HepG2 (cell line): ENCODE measurements around the gene ADD2. TPM values are rescaled to one million over a fixed set of nuclear protein-coding genes. Genes with fewer than 3 reads are reported as not detected.
A peak's percentile ranks its signal among the peaks of the same experiment; 100 is the strongest.

Source experiments
- ATAC-seq: fragments of 200-7000 bp; cut with Tn5 transposase; 3 replicates; pipeline ENCODE4 v1.9.1; 2020; ENCODE audit warnings: mild to moderate bottlenecking, moderate library complexity
- BruUV-seq: library from RNA; stranded (reverse); fragments of 400-500 nt; replicated peaks from 2 replicates; lab custom pipeline; 2021; lab: Mats Ljungman, UMichigan
- CTCF ChIA-PET: fragments of 300-600 bp; formaldehyde crosslinking; extraction: SDS; loops from one replicate; lab custom pipeline; 2021; ENCODE audit warnings: low total read pairs, inconsistent platforms, low intra/inter-chr PET ratio; lab: Yijun Ruan, JAX
- POLR2A ChIA-PET: fragments of 350-600 bp; sonication (Branson Sonifier 250); formaldehyde crosslinking; loops from one replicate; lab custom pipeline; 2020; ENCODE audit warnings: antibody characterized with exemption, inconsistent platforms; lab: Yijun Ruan, JAX
- DNase-seq: peaks from one replicate; pipeline ENCODE4 v3.0.0-alpha.2; 2015; ENCODE audit warnings: low spot score
- FAIRE-seq: peaks from 3 replicates; lab custom pipeline; 2011; peaks lifted over from hg19 to GRCh38; lab: Jason Lieb, UNC
- H2AFZ ChIP-seq: one replicate; pipeline ENCODE4 v1.6.1; 2011; ENCODE audit warnings: low read length, inconsistent platforms
- H3K27ac ChIP-seq: fragments of 300-600 bp; 3 replicates; pipeline ENCODE4 v1.8.0; 2011; ENCODE audit warnings: mixed run types, mild to moderate bottlenecking, mixed read lengths, low read length, inconsistent platforms; ENCODE audit not compliant: insufficient read depth; ENCODE audit errors: extremely low read length
- H3K27me3 ChIP-seq, 2 experiments: fragments of 200-600 bp in 1 of 2; 2 replicates in 1 of 2; 3 replicates in 1 of 2; pipeline versions ENCODE4 v1.6.0 to v1.8.0; 2011; ENCODE audit warnings: low read length in 2 of 2, mild to moderate bottlenecking in 2 of 2, moderate library complexity in 2 of 2, inconsistent platforms in 1 of 2; ENCODE audit not compliant: insufficient read depth in 2 of 2, control insufficient read depth in 1 of 2
- H3K36me3 ChIP-seq, 2 experiments: fragments of 200-600 bp in 1 of 2; replicated peaks in 1 of 2; 2 replicates in 1 of 2; 3 replicates in 1 of 2; pipeline versions ENCODE4 v1.5.1 to v1.8.0; 2011; ENCODE audit warnings: low read length in 2 of 2, inconsistent platforms in 1 of 2; ENCODE audit not compliant: insufficient read depth in 2 of 2, control insufficient read depth in 1 of 2
- H3K4me1 ChIP-seq: 2 replicates; pipeline ENCODE4 v1.5.1; 2012; ENCODE audit warnings: low read length, inconsistent platforms; ENCODE audit not compliant: insufficient read depth
- H3K4me2 ChIP-seq: 2 replicates; pipeline ENCODE4 v1.6.0; 2011; ENCODE audit warnings: low read depth, low read length, inconsistent platforms
- H3K4me3 ChIP-seq, 3 experiments: fragments of 200-600 bp in 1 of 3; sonication (generic), shearing (Covaris generic) in 1 of 3; replicated peaks in 1 of 3; 2 replicates each; pipeline ENCODE4 v1.5.1; 2011 to 2016; ENCODE audit warnings: low read length in 3 of 3, inconsistent platforms in 2 of 3, low read depth in 2 of 3, mild to moderate bottlenecking in 2 of 3, control low read depth in 1 of 3, mixed read lengths in 1 of 3; ENCODE audit not compliant: insufficient read depth in 1 of 3
- H3K79me2 ChIP-seq: one replicate; pipeline ENCODE4 v1.6.1; 2011; ENCODE audit warnings: low read length, inconsistent platforms; ENCODE audit not compliant: insufficient read depth
- H3K9ac ChIP-seq: 2 replicates; pipeline ENCODE4 v1.6.0; 2011; ENCODE audit warnings: mild to moderate bottlenecking, low read depth, low read length, inconsistent platforms; ENCODE audit not compliant: insufficient read depth
- H3K9me3 ChIP-seq: 2 replicates; pipeline ENCODE4 v1.5.1; 2012; ENCODE audit warnings: mild to moderate bottlenecking, low read length
- H4K20me1 ChIP-seq: 2 replicates; pipeline ENCODE4 v1.6.0; 2011; ENCODE audit warnings: inconsistent platforms, mild to moderate bottlenecking, low read length, moderate library complexity; ENCODE audit not compliant: insufficient read depth
- AHR ChIP-seq: IDR thresholded peaks from 2 replicates; pipeline ENCODE4 v1.6.1; 2018; ENCODE audit warnings: missing genetic modification reagents, missing compliant biosample characterization
- CEBPB ChIP-seq: IDR thresholded peaks from 2 replicates; pipeline ENCODE4 v1.6.1; 2011; ENCODE audit warnings: low read depth, low read length, improper control_type of control experiment, borderline replicate concordance
- MIXL1 ChIP-seq: IDR thresholded peaks from 2 replicates; pipeline ENCODE4 v1.6.1; 2016
- NAIF1 ChIP-seq: sonication (generic); formaldehyde crosslinking; IDR thresholded peaks from 2 replicates; pipeline ENCODE4 v1.5.0; 2020; ENCODE audit warnings: mild to moderate bottlenecking, missing genetic modification reagents, borderline replicate concordance
- ZNF34 ChIP-seq: sonication (generic); formaldehyde crosslinking; IDR thresholded peaks from 2 replicates; pipeline ENCODE4 v1.4.0; 2020; ENCODE audit warnings: mild to moderate bottlenecking, missing genetic modification reagents, borderline replicate concordance
- ZNF562 ChIP-seq: sonication (generic); formaldehyde crosslinking; IDR thresholded peaks from 2 replicates; pipeline ENCODE4 v1.8.0; 2022; ENCODE audit warnings: missing genetic modification reagents, borderline replicate concordance
- ZNF703 ChIP-seq: sonication (generic); formaldehyde crosslinking; IDR thresholded peaks from 2 replicates; pipeline ENCODE4 v1.5.1; 2020; ENCODE audit warnings: missing genetic modification reagents, mild to moderate bottlenecking, moderate library complexity, borderline replicate concordance
- WGBS: methylation state at CpG from one replicate; pipeline ENCODE4 v1.1.6; 2017; ENCODE audit warnings: low lambda C conversion rate; 5-methylcytosine and 5-hydroxymethylcytosine counted together
- in situ Hi-C: cut with HindIII; loops from 2 replicates; pipeline ENCODE4 v1.10.0; 2017; ENCODE audit warnings: low pct_unique_long_range_greater_than_20kb; ENCODE audit not compliant: extremely low pct_ligation_motif_present
- intact Hi-C: fragments of 100-400 bp; cut with micrococcal nuclease; formaldehyde crosslinking; loops from one replicate; pipeline ENCODE4 v1.10.0; 2022; ENCODE audit not compliant: unreplicated experiment
- polyA plus RNA-seq, 8 experiments: library from polyadenylated mRNA; depleted of rRNA in 3 of 8; stranded (reverse) in 7 of 8; unstranded in 1 of 8; fragments of >200 nt; fragmentation: Illumina TruSeq in 4 of 8; extraction: Trizol in 4 of 8; gene quantifications; 2 replicates each; pipeline versions ENCODE4 v1.2.1 to v1.2.3, GENCODE V29; 2011 to 2016; ENCODE audit warnings: low read depth in 4 of 8, missing spikeins in 1 of 8, mixed read lengths in 1 of 8; ENCODE audit not compliant: insufficient read depth in 1 of 8
- total RNA-seq, 5 experiments: library from RNA; depleted of rRNA; stranded (reverse); fragments of >200 nt; fragmentation: Illumina TruSeq; extraction: Trizol; gene quantifications; 2 replicates each; pipeline ENCODE4 v1.2.3, GENCODE V29; 2016; ENCODE audit warnings: low read depth in 1 of 5
- TF ChIP-seq, protein P1 (sequence below): sonication (generic); formaldehyde crosslinking; conservative IDR thresholded peaks from 2 replicates; pipeline ENCODE4 v1.4.0; 2020; ENCODE audit warnings: missing genetic modification reagents
- TF ChIP-seq, protein P2 (sequence below): sonication (generic); formaldehyde crosslinking; IDR thresholded peaks from 2 replicates; pipeline ENCODE4 v1.5.0; 2020; ENCODE audit warnings: missing genetic modification reagents
- TF ChIP-seq, protein P3 (sequence below): sonication (generic); formaldehyde crosslinking; conservative IDR thresholded peaks from 2 replicates; pipeline ENCODE4 v1.8.0; 2022; ENCODE audit warnings: missing genetic modification reagents

Gene ADD2
- total and polyA plus RNA-seq, 2 of the 13 experiments (the other 11 are each of a cell fraction or from before 2014, with no cell fraction given), result 0.05 to 0.13 TPM

DNA sequence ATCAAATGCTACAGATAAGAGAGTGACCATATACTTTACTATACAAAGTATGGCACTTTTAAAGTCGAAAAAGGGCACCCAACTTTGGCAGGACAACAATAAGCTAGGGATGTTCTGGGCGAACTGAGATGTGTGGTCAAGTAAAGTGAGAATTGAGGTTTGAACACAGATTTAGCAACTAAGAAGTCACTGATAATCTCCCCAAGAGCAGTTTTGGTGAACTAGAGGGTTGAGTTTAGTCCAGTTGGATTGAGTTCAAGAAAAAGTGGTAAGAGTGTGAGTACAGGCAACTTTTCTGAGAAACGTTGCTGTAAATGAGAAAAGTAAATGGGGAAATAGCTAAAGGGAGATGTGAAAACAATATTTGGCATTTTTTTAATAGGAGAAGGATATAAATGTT, 148.8 kb downstream of the ADD2 start:
- BruUV-seq, result no TSS peak
- no peaks in the 10 kb centered on the region for H3K36me3 ChIP-seq
- POLR2A ChIA-PET, result no interaction called here
- peaks cover 0 to 48% of the 10 kb centered on the region in 2 experiments; a peak in 3 of 5 replicates for H3K27me3 ChIP-seq
- no peak for ATAC-seq
- H4K20me1 ChIP-seq, result no peaks in the 10 kb centered on the region
- no peak for FAIRE-seq
- H3K27ac ChIP-seq, result no peak overlapping the region
- no peak overlapping the region for H3K9ac ChIP-seq
- no peak overlapping the region for H3K4me3 ChIP-seq
- no peak for DNase-seq
- in situ Hi-C loops (loop anchor here (5.0 kb wide), 1 partner anchor 277 kb away; no protein-coding TSS in a partner anchor), intact Hi-C loops (no loop called here)
- H3K79me2 ChIP-seq, result no peaks in the 10 kb centered on the region
- no peak overlapping the region for H2AFZ ChIP-seq
- TF ChIP-seq ZNF703 (CRISPR knock-in tag) (no peak), ZNF34 (CRISPR knock-in tag) (no peak), ZNF562 (CRISPR knock-in tag) (no peak), MIXL1 (no peak)
- TF ChIP-seq, protein P1, sequence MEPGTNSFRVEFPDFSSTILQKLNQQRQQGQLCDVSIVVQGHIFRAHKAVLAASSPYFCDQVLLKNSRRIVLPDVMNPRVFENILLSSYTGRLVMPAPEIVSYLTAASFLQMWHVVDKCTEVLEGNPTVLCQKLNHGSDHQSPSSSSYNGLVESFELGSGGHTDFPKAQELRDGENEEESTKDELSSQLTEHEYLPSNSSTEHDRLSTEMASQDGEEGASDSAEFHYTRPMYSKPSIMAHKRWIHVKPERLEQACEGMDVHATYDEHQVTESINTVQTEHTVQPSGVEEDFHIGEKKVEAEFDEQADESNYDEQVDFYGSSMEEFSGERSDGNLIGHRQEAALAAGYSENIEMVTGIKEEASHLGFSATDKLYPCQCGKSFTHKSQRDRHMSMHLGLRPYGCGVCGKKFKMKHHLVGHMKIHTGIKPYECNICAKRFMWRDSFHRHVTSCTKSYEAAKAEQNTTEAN (CRISPR knock-in tag), result no peak
- no peaks in the 10 kb centered on the region for H3K4me1 ChIP-seq
- CTCF ChIA-PET, result interaction anchor here (1.5 to 5.3 kb wide), 2 partner anchors 277 to 281 kb away, joined by 4 to 66 read pairs; no protein-coding TSS in a partner anchor
- 1% methylated on average over 3 of the region's 3 CpGs for WGBS
- no peak overlapping the region for H3K4me2 ChIP-seq
- H3K9me3 ChIP-seq, result no peaks in the 10 kb centered on the region

DNA sequence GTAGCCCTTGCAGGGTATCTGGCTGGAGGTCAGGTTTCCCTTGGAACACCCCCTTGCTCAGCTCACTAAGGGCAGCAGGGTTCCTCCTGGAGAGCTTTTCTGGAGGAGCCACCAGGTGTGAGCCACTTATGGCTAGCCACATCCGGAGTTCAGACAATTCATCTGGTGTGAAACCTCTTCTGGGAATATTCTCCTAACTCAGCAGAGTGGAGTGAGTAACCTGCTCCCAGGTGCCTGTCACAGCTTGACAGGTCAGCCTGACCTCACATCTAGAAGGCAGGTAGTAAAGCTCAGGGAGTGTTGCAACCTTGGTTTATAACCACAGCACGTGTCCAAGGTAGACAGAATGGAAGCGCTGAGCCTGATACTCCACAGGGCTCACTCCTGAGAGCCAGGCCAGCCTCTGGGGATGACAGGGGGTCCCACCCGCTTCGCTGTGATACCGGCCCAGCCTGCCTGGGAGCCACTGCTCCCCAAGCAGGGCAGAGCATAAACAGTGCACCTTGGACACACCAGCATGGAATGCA, 151.8 kb downstream of the ADD2 start:
- Histone ChIP-seq H3K27ac (no peak overlapping the region), H2AFZ (no peak overlapping the region), H3K36me3 (no peaks in the 10 kb centered on the region), H3K4me2 (no peak overlapping the region), H4K20me1 (no peaks in the 10 kb centered on the region), H3K4me3 (no peak overlapping the region), H3K27me3 (peaks cover 0 to 37% of the 10 kb centered on the region in 2 experiments; a peak in 3 of 5 replicates), H3K4me1 (no peaks in the 10 kb centered on the region), H3K9ac (no peak overlapping the region), H3K79me2 (no peaks in the 10 kb centered on the region), H3K9me3 (no peaks in the 10 kb centered on the region)
- FAIRE-seq, result no peak
- intact Hi-C loops, result no loop called here
- in situ Hi-C loops, result loop anchor here (5.0 kb wide), 1 partner anchor 274 kb away; no protein-coding TSS in a partner anchor
- BruUV-seq, result no TSS peak
- 0% methylated on average over 2 of the region's 6 CpGs for WGBS
- POLR2A ChIA-PET, result no interaction called here
- ATAC-seq, result no peak; the same call in 2 of the 3 replicates
- TF ChIP-seq ZNF562 (CRISPR knock-in tag) (no peak), AHR (no peak), NAIF1 (no peak), CEBPB (0 out of 2 replicates have a peak, but pooled peaks have one; percentile 12)
- TF ChIP-seq, protein P2, sequence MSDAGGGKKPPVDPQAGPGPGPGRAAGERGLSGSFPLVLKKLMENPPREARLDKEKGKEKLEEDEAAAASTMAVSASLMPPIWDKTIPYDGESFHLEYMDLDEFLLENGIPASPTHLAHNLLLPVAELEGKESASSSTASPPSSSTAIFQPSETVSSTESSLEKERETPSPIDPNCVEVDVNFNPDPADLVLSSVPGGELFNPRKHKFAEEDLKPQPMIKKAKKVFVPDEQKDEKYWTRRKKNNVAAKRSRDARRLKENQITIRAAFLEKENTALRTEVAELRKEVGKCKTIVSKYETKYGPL (CRISPR knock-in tag), result no peak
- TF ChIP-seq, protein P3, sequence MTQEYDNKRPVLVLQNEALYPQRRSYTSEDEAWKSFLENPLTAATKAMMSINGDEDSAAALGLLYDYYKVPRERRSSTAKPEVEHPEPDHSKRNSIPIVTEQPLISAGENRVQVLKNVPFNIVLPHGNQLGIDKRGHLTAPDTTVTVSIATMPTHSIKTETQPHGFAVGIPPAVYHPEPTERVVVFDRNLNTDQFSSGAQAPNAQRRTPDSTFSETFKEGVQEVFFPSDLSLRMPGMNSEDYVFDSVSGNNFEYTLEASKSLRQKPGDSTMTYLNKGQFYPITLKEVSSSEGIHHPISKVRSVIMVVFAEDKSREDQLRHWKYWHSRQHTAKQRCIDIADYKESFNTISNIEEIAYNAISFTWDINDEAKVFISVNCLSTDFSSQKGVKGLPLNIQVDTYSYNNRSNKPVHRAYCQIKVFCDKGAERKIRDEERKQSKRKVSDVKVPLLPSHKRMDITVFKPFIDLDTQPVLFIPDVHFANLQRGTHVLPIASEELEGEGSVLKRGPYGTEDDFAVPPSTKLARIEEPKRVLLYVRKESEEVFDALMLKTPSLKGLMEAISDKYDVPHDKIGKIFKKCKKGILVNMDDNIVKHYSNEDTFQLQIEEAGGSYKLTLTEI, result no peak
- no peak for DNase-seq
- CTCF ChIA-PET, result interaction anchor here (1.4 to 5.3 kb wide), 3 partner anchors 62 to 274 kb away, joined by 4 to 66 read pairs (median 29); partner anchors contain the start of gene TGFA
